Nephron progenitor cell (in vitro differentiated cells): Measurements from ENCODE around the gene MYOZ3.

Experiments
- DNase-seq: peaks from one replicate; pipeline ENCODE4 v3.0.0; 2021
- H3K27ac Mint-ChIP-seq: 2 replicates; pipeline ENCODE4 v1.8.0; 2021; ENCODE audit warnings: mild to moderate bottlenecking, moderate library complexity, mixed read lengths
- H3K27me3 Mint-ChIP-seq: 2 replicates; pipeline ENCODE4 v1.8.0; 2021; ENCODE audit warnings: mild to moderate bottlenecking, low read depth, mixed read lengths; ENCODE audit not compliant: poor library complexity
- H3K36me3 Mint-ChIP-seq: 2 replicates; pipeline ENCODE4 v1.8.0; 2021; ENCODE audit warnings: low read depth, mixed read lengths
- H3K4me1 Mint-ChIP-seq: 2 replicates; pipeline ENCODE4 v1.8.0; 2021; ENCODE audit warnings: mixed read lengths
- H3K4me3 Mint-ChIP-seq: 2 replicates; pipeline ENCODE4 v1.8.0; 2021; ENCODE audit warnings: mild to moderate bottlenecking, moderate library complexity, mixed read lengths
- H3K9me3 Mint-ChIP-seq: 2 replicates; pipeline ENCODE4 v1.8.0; 2021; ENCODE audit warnings: mild to moderate bottlenecking, moderate library complexity, mixed read lengths
- TF ChIP-seq, protein P1 (sequence below): fragments of 200-600 bp; sonication (generic); IDR thresholded peaks from 2 replicates; pipeline ENCODE4 v1.5.0; 2021; ENCODE audit warnings: antibody characterized with exemption

MYOZ3 gene

DNA sequence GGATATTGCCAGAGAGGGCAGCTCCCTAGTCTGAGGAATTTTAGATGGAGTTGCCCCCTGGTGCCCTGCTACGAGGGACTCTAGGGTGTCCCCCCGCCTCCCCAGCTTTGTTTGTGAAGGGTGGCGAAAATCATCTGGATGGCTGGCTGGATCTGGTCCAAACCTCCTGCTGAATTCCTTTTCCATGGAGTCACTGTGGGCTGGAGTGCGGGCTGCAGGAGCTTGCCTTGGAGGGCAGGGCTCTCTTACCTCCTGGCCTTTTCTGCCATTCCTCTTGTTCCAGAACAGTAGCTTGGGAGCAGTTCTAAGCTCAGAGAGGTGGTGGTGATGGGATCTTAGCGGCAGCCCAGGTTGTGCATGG, 18.5 kb upstream of the MYOZ3 start:
- Mint-ChIP-seq H3K27me3 (peaks cover 10% of the 10 kb centered on the region), H3K36me3 (no peaks in the 10 kb centered on the region), H3K4me3 (no peak overlapping the region), H3K27ac (no peak overlapping the region), H3K4me1 (peaks cover 80% of the 10 kb centered on the region), H3K9me3 (no peaks in the 10 kb centered on the region)
- TF ChIP-seq, protein P1, sequence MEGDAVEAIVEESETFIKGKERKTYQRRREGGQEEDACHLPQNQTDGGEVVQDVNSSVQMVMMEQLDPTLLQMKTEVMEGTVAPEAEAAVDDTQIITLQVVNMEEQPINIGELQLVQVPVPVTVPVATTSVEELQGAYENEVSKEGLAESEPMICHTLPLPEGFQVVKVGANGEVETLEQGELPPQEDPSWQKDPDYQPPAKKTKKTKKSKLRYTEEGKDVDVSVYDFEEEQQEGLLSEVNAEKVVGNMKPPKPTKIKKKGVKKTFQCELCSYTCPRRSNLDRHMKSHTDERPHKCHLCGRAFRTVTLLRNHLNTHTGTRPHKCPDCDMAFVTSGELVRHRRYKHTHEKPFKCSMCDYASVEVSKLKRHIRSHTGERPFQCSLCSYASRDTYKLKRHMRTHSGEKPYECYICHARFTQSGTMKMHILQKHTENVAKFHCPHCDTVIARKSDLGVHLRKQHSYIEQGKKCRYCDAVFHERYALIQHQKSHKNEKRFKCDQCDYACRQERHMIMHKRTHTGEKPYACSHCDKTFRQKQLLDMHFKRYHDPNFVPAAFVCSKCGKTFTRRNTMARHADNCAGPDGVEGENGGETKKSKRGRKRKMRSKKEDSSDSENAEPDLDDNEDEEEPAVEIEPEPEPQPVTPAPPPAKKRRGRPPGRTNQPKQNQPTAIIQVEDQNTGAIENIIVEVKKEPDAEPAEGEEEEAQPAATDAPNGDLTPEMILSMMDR: no peak
- no peak for DNase-seq

DNA sequence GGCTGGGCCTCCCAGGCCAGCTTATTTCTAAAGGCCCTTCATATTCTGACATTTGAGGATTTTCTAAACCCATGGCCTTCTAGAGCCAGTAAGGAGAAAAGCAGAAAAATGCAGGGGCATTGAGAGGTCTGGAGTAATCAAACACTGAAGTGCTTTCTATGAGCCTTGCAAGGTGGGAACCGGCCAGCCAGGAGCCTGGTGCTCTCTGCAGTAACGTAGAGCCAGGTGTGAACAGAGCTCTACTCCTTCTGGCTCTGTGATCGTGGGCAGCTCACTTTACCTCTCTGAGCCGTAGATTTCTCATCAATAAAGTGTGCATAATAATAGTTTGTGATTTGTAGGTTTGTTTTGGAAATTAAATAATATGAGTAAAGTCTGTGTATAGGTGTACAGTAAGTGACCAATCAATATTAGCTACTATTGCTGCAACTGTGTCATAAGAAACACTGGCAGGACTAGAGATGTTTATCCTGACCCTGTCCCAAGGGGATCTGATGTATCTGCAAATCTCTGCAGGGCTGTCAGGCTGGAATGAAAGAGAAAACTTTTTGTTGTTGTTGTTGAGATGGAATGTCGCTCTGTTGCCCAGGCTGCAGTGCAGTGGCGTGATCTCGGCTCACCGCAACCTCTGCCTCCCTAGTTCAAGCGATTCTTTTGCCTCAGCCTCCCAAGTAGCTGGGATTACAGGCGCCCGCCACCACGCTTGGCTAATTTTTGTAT, 17.9 kb upstream of the MYOZ3 start:
- Mint-ChIP-seq H3K27me3 (peaks cover 10% of the 10 kb centered on the region), H3K9me3 (no peaks in the 10 kb centered on the region), H3K4me1 (peaks cover 77% of the 10 kb centered on the region), H3K4me3 (no peak overlapping the region), H3K36me3 (no peaks in the 10 kb centered on the region), H3K27ac (peak overlapping the region; percentile 25)
- TF ChIP-seq, protein P1: no peak
- no peak for DNase-seq

DNA sequence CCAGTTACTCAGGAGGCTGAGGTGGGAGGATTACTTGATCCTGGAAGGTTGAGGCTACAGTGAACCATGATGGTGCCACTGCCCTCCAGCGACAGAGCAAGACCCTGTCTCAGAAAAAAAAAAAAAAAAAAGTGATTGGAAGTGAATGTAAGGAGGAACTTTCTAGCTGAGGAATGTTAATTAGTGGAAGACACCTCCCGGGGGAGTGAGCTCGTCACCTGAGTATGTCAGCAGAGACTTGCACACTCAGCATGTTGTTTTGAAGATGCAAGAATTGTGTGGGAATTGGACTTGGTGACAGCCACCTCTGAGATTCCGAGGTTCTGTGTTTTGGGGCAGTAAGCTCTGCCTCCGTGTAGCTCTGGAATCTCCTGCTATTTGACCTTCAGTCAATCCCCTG, 17.0 kb upstream of the MYOZ3 start:
- Mint-ChIP-seq H3K27ac (peak overlapping the region; percentile 93), H3K36me3 (no peaks in the 10 kb centered on the region), H3K27me3 (peaks cover 10% of the 10 kb centered on the region), H3K4me1 (peaks cover 77% of the 10 kb centered on the region), H3K9me3 (no peaks in the 10 kb centered on the region), H3K4me3 (no peak overlapping the region)
- no peak for DNase-seq
- TF ChIP-seq, protein P1: no peak

DNA sequence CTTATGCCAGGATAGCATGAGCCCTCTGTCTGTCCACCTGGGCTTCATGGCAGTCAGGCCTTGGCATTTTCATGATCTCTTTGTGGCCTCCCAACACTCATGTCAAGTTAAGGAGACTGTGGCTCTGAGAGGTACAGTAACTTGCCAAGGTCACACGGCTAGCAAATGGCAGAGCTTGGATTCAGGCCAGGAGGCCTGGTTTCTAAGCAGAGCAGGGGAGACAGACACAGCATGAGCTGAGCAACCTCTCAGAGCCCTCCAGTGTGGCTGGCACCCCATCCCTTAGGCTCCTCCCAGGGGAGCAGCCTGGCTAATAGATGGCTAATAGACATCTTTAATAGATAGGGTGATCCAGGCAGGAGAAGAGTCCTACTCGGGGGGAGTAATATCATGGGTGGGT, 16.5 kb upstream of the MYOZ3 start:
- Mint-ChIP-seq H3K9me3 (no peaks in the 10 kb centered on the region), H3K4me1 (peaks cover 76% of the 10 kb centered on the region), H3K27me3 (peaks cover 10% of the 10 kb centered on the region), H3K4me3 (no peak overlapping the region), H3K36me3 (no peaks in the 10 kb centered on the region), H3K27ac (peak overlapping the region; percentile 93)
- no peak for DNase-seq
- TF ChIP-seq, protein P1: no peak

DNA sequence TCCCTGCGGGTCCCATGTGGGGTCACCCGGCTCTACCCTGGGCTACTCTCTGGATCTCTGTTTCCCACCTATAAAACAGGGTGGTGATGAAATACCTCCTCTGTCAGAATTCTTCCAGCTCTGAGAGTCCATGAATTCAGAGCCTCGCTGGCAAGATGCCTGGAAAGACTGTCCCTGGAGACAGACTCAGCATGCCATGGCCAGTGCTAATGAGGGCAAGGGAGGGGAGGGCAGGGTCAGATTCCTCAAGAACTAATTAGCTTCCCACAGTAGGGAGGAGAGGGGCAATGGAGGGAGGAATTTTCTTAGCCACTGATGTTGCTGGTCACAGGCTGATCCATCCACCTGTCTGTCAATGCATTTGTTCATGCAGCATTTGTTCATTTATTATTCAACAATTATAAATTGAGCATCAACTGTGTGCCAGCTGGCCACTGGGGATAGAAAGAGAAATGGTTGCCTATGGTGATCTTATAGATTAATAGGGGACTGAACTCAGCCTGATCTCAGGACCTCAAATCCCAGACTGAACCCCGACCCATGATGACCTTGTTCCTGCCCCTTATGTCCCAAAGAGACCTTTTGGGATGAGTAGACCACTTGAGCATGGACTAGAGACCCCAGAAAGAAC, 15.9 kb upstream of the MYOZ3 start:
- peaks cover 9% of the 10 kb centered on the region for H3K27me3 Mint-ChIP-seq
- no peak overlapping the region for H3K4me3 Mint-ChIP-seq
- no peaks in the 10 kb centered on the region for H3K9me3 Mint-ChIP-seq
- H3K36me3 Mint-ChIP-seq: no peaks in the 10 kb centered on the region
- TF ChIP-seq, protein P1: no peak
- peak overlapping the region; percentile 93 for H3K27ac Mint-ChIP-seq
- H3K4me1 Mint-ChIP-seq: peaks cover 73% of the 10 kb centered on the region
- DNase-seq: peak; percentile 37
